Keratinocyte (primary cell): ENCODE results near the gene ISG15. TPM values are rescaled to one million over a fixed set of nuclear protein-coding genes. Genes with fewer than 3 reads are reported as not detected.

Experiments used
- DNase-seq: peaks from one replicate; pipeline ENCODE4 v3.0.0-alpha.2; 2011; ENCODE audit warnings: low read depth, missing footprints, low spot score
- FAIRE-seq: peaks from 2 replicates; lab custom pipeline; 2011; peaks lifted over from hg19 to GRCh38; lab: Jason Lieb, UNC
- H2AFZ ChIP-seq: 2 replicates; pipeline ENCODE4 v1.6.0; 2012; ENCODE audit warnings: low read length, control low read depth, inconsistent platforms; ENCODE audit not compliant: control insufficient read depth
- H3K27ac ChIP-seq: 2 replicates; pipeline ENCODE4 v1.5.1; 2011; ENCODE audit warnings: low read length; ENCODE audit not compliant: control insufficient read depth, insufficient read depth
- H3K27me3 ChIP-seq: 3 replicates; pipeline ENCODE4 v1.6.0; 2011; ENCODE audit warnings: low read length; ENCODE audit not compliant: control insufficient read depth, insufficient read depth; ENCODE audit errors: extremely low read depth
- H3K36me3 ChIP-seq, 2 experiments: 2 replicates in 1 of 2; 3 replicates in 1 of 2; pipeline ENCODE4 v1.5.1; 2011; ENCODE audit warnings: low read length in 2 of 2, mild to moderate bottlenecking in 1 of 2; ENCODE audit not compliant: control insufficient read depth in 2 of 2, insufficient read depth in 2 of 2; ENCODE audit errors: extremely low read depth in 1 of 2
- H3K4me1 ChIP-seq: 3 replicates; pipeline ENCODE4 v1.5.1; 2011; ENCODE audit warnings: low read length; ENCODE audit not compliant: control insufficient read depth, insufficient read depth; ENCODE audit errors: extremely low read depth
- H3K4me2 ChIP-seq: 3 replicates; pipeline ENCODE4 v1.6.0; 2011; ENCODE audit warnings: low read depth, low read length; ENCODE audit not compliant: control insufficient read depth, insufficient read depth; ENCODE audit errors: extremely low read depth
- H3K4me3 ChIP-seq, 3 experiments: fragments of 200-600 bp in 1 of 3; sonication (generic) in 1 of 3; 2 replicates in 2 of 3; 3 replicates in 1 of 3; pipeline ENCODE4 v1.5.1; 2011 to 2016; ENCODE audit warnings: low read length in 3 of 3, mild to moderate bottlenecking in 3 of 3, control low read depth in 2 of 3, inconsistent platforms in 1 of 3, low read depth in 1 of 3, mixed read lengths in 1 of 3, mixed run types in 1 of 3, moderate library complexity in 1 of 3; ENCODE audit not compliant: control insufficient read depth in 2 of 3, insufficient read depth in 2 of 3; ENCODE audit errors: extremely low read depth in 1 of 3
- H3K79me2 ChIP-seq: 2 replicates; pipeline ENCODE4 v1.6.0; 2012; ENCODE audit warnings: low read length; ENCODE audit not compliant: control insufficient read depth, insufficient read depth
- H3K9ac ChIP-seq: 3 replicates; pipeline ENCODE4 v1.6.0; 2011; ENCODE audit warnings: low read length; ENCODE audit not compliant: control insufficient read depth, insufficient read depth; ENCODE audit errors: extremely low read depth
- H3K9me1 ChIP-seq: 3 replicates; pipeline ENCODE4 v1.6.0; 2011; ENCODE audit warnings: low read length; ENCODE audit not compliant: control insufficient read depth, insufficient read depth; ENCODE audit errors: extremely low read depth
- H3K9me3 ChIP-seq: 2 replicates; pipeline ENCODE4 v1.5.1; 2012; ENCODE audit warnings: low read depth, low read length; ENCODE audit not compliant: control insufficient read depth
- H4K20me1 ChIP-seq: 3 replicates; pipeline ENCODE4 v1.6.0; 2011; ENCODE audit warnings: low read length; ENCODE audit not compliant: control insufficient read depth, insufficient read depth; ENCODE audit errors: extremely low read depth
- EZH2 ChIP-seq: IDR thresholded peaks from one replicate; pipeline ENCODE4 v1.6.1; 2012; ENCODE audit warnings: inconsistent platforms, mild to moderate bottlenecking, low read length, moderate library complexity
- dilution Hi-C: fragments of 300-500 bp; cut with MboI; formaldehyde crosslinking; loops from one replicate; pipeline ENCODE4 v1.7.0; 2020; ENCODE audit warnings: low sequenced_read_pairs; ENCODE audit not compliant: extremely low pct_ligation_motif_present
- polyA plus RNA-seq, 5 experiments: library from polyadenylated mRNA; depleted of rRNA in 3 of 5; stranded (reverse) in 3 of 5; stranded (forward) in 1 of 5; unstranded in 1 of 5; fragments of >200 nt; gene quantifications; 1 replicate in 1 of 5; 2 replicates in 3 of 5; 3 replicates in 1 of 5; pipeline versions ENCODE4 v1.2.1 to v1.2.3, GENCODE V29; 2011 to 2012; ENCODE audit warnings: missing spikeins in 2 of 5, low read depth in 1 of 5, low replicate concordance in 1 of 5
- TF ChIP-seq, protein P1 (sequence below), 3 experiments: IDR thresholded peaks in 1 of 3; conservative IDR thresholded peaks in 1 of 3; optimal IDR thresholded peaks in 1 of 3; 2 replicates in 2 of 3; 3 replicates in 1 of 3; pipeline versions ENCODE3 to v1.5.1; 2011; ENCODE audit warnings: low read length in 3 of 3, mild to moderate bottlenecking in 3 of 3, moderate library complexity in 2 of 3, control low read depth in 1 of 3, inconsistent platforms in 1 of 3; ENCODE audit not compliant: insufficient read depth in 2 of 3; ENCODE audit errors: extremely low read depth in 1 of 3

Gene ISG15
- polyA plus RNA-seq, 1 donor (not counting 4 experiments of a cell fraction or from before 2014, with no cell fraction given), result 246 TPM

DNA sequence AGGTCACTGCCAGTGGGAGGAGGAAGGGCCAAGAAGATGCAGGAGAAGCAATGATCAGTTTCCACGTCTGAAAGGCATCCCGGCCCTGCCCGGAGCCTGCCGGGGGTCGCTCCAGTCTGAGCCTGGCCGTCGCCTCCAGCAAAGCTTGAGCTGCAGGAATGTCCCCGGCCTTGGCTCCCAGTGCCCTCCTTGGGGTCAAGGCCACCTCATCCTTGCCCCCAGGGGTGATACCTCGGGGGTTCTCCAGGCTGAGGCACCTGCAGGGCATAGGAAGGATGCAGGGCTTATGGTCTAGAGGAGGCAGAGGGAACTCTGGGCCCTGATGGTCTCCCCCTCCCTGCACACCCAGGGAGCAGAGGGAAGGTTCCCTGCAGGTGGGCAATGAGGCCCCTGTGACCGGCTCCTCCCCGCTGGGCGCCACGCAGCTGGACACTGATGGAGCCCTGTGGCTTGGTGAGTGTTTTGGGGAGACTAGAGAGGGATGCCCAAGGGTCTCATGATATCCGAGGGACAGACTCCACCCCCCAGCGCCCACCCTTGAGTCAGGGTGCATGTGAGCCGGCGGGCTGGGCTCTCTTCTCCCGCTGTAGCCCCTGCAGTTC, 40.9 kb downstream of the ISG15 start:
- H3K4me1 ChIP-seq, result peaks cover 2% of the 10 kb centered on the region
- dilution Hi-C loops, result no loop called here
- H3K27ac ChIP-seq, result no peak overlapping the region
- H3K27me3 ChIP-seq, result no peaks in the 10 kb centered on the region
- no peak for FAIRE-seq
- no peak for DNase-seq
- no peak overlapping the region for H3K4me2 ChIP-seq
- H3K9ac ChIP-seq, result no peak overlapping the region
- no peaks in the 10 kb centered on the region for H3K9me1 ChIP-seq
- H2AFZ ChIP-seq, result no peak overlapping the region
- H3K4me3 ChIP-seq, result no peak overlapping the region
- peaks cover 35 to 38% of the 10 kb centered on the region in 2 experiments for H3K36me3 ChIP-seq
- H3K79me2 ChIP-seq, result no peaks in the 10 kb centered on the region
- no peaks in the 10 kb centered on the region for H3K9me3 ChIP-seq
- TF ChIP-seq, protein P1, sequence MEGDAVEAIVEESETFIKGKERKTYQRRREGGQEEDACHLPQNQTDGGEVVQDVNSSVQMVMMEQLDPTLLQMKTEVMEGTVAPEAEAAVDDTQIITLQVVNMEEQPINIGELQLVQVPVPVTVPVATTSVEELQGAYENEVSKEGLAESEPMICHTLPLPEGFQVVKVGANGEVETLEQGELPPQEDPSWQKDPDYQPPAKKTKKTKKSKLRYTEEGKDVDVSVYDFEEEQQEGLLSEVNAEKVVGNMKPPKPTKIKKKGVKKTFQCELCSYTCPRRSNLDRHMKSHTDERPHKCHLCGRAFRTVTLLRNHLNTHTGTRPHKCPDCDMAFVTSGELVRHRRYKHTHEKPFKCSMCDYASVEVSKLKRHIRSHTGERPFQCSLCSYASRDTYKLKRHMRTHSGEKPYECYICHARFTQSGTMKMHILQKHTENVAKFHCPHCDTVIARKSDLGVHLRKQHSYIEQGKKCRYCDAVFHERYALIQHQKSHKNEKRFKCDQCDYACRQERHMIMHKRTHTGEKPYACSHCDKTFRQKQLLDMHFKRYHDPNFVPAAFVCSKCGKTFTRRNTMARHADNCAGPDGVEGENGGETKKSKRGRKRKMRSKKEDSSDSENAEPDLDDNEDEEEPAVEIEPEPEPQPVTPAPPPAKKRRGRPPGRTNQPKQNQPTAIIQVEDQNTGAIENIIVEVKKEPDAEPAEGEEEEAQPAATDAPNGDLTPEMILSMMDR (optimal IDR thresholded peaks at IDR 0.05 in 1 of 3, IDR thresholded peaks at IDR 0.05 in 1 of 3, conservative IDR thresholded peaks at IDR 0.05 in 1 of 3; ENCODE audit: extremely low read depth in 1 of 3, insufficient read depth in 2 of 3, low read length in 3 of 3), result no peak
- TF ChIP-seq EZH2, result no peak
- peaks cover 28% of the 10 kb centered on the region for H4K20me1 ChIP-seq

DNA sequence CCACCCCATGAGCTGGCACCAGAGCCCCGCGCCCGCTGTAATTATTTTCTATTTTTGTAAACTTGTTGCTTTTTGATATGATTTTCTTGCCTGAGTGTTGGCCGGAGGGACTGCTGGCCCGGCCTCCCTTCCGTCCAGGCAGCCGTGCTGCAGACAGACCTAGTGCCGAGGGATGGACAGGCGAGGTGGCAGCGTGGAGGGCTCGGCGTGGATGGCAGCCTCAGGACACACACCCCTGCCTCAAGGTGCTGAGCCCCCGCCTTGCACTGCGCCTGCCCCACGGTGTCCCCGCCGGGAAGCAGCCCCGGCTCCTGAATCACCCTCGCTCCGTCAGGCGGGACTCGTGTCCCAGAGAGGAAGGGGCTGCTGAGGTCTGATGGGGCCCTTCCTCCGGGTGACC, 41.7 kb downstream of the ISG15 start:
- H4K20me1 ChIP-seq, result peaks cover 28% of the 10 kb centered on the region
- FAIRE-seq (no peak), DNase-seq (no peak)
- H2AFZ ChIP-seq, result no peak overlapping the region
- H3K79me2 ChIP-seq, result no peaks in the 10 kb centered on the region
- TF ChIP-seq, protein P1 (optimal IDR thresholded peaks at IDR 0.05 in 1 of 3, IDR thresholded peaks at IDR 0.05 in 1 of 3, conservative IDR thresholded peaks at IDR 0.05 in 1 of 3; ENCODE audit: extremely low read depth in 1 of 3, insufficient read depth in 2 of 3, low read length in 3 of 3), result no peak
- no peak for TF ChIP-seq EZH2
- peaks cover 6% of the 10 kb centered on the region for H3K4me1 ChIP-seq
- H3K9me3 ChIP-seq, result no peaks in the 10 kb centered on the region
- no peak overlapping the region for H3K27ac ChIP-seq
- no peak overlapping the region for H3K4me3 ChIP-seq
- no peak overlapping the region for H3K4me2 ChIP-seq
- dilution Hi-C loops, result no loop called here
- no peaks in the 10 kb centered on the region for H3K9me1 ChIP-seq
- H3K36me3 ChIP-seq, result peaks cover 33 to 37% of the 10 kb centered on the region in 2 experiments
- peaks cover 3% of the 10 kb centered on the region for H3K27me3 ChIP-seq
- H3K9ac ChIP-seq, result no peak overlapping the region
